Astrocyte (in vitro differentiated cells and primary cell): ENCODE measurements around the gene PPWD1. TPM values are rescaled to one million over a fixed set of nuclear protein-coding genes. Genes with fewer than 3 reads are reported as not detected.
"Not testable (repeated sequence)": the region's sequence is repeated elsewhere in the genome, so short reads cannot be mapped to it uniquely, and the experiment has no call there.

ENCODE experiments used
- DNase-seq: peaks from one replicate; pipeline ENCODE4 v3.0.0-alpha.2; 2010; ENCODE audit warnings: low read depth
- FAIRE-seq: peaks from 2 replicates; lab custom pipeline; 2011; peaks lifted over from hg19 to GRCh38; lab: Jason Lieb, UNC
- H2AFZ ChIP-seq: 2 replicates; pipeline ENCODE4 v1.6.0; 2012; ENCODE audit warnings: low read depth, low read length, inconsistent platforms
- H3K27ac ChIP-seq: 2 replicates; pipeline ENCODE4 v1.5.1; 2011; ENCODE audit warnings: low read depth, low read length, inconsistent platforms
- H3K27me3 ChIP-seq: 2 replicates; pipeline ENCODE4 v1.6.0; 2011; ENCODE audit warnings: low read length, inconsistent platforms; ENCODE audit not compliant: insufficient read depth
- H3K36me3 ChIP-seq: 2 replicates; pipeline ENCODE4 v1.5.1; 2011; ENCODE audit warnings: low read length, inconsistent platforms; ENCODE audit not compliant: insufficient read depth
- H3K4me1 ChIP-seq: 2 replicates; pipeline ENCODE4 v1.5.1; 2011; ENCODE audit warnings: low read length, inconsistent platforms; ENCODE audit not compliant: insufficient read depth
- H3K4me2 ChIP-seq: 2 replicates; pipeline ENCODE4 v1.6.0; 2012; ENCODE audit warnings: low read length, inconsistent platforms
- H3K4me3 ChIP-seq: 2 replicates; pipeline ENCODE4 v1.5.1; 2011; ENCODE audit warnings: low read depth, mild to moderate bottlenecking, low read length, inconsistent platforms; ENCODE audit not compliant: insufficient read depth
- H3K79me2 ChIP-seq: 2 replicates; pipeline ENCODE4 v1.6.0; 2012; ENCODE audit warnings: mild to moderate bottlenecking, low read length, inconsistent platforms; ENCODE audit not compliant: insufficient read depth
- H3K9ac ChIP-seq: 2 replicates; pipeline ENCODE4 v1.6.0; 2012; ENCODE audit warnings: mild to moderate bottlenecking, low read length, inconsistent platforms
- H3K9me3 ChIP-seq: 2 replicates; pipeline ENCODE4 v1.5.1; 2012; ENCODE audit warnings: low read depth, mild to moderate bottlenecking, low read length, inconsistent platforms; ENCODE audit not compliant: insufficient read depth
- H4K20me1 ChIP-seq: 2 replicates; pipeline ENCODE4 v1.6.0; 2012; ENCODE audit warnings: low read length, inconsistent platforms; ENCODE audit not compliant: insufficient read depth
- H3K27ac Mint-ChIP-seq: one replicate; pipeline ENCODE4 v1.8.0; 2021; ENCODE audit warnings: mild to moderate bottlenecking, mixed read lengths; ENCODE audit not compliant: unreplicated experiment
- H3K27me3 Mint-ChIP-seq: one replicate; pipeline ENCODE4 v1.8.0; 2021; ENCODE audit warnings: low read depth, mixed read lengths; ENCODE audit not compliant: unreplicated experiment
- H3K36me3 Mint-ChIP-seq: one replicate; pipeline ENCODE4 v1.8.0; 2021; ENCODE audit warnings: low read depth, mixed read lengths; ENCODE audit not compliant: unreplicated experiment
- H3K4me1 Mint-ChIP-seq: one replicate; pipeline ENCODE4 v1.8.0; 2021; ENCODE audit warnings: low read depth, mixed read lengths; ENCODE audit not compliant: unreplicated experiment
- H3K4me3 Mint-ChIP-seq: one replicate; pipeline ENCODE4 v1.8.0; 2021; ENCODE audit warnings: mild to moderate bottlenecking, moderate library complexity, mixed read lengths; ENCODE audit not compliant: unreplicated experiment
- H3K9me3 Mint-ChIP-seq: one replicate; pipeline ENCODE4 v1.8.0; 2021; ENCODE audit warnings: mild to moderate bottlenecking, mixed read lengths; ENCODE audit not compliant: unreplicated experiment
- CTCF ChIP-seq: IDR thresholded peaks from 2 replicates; pipeline ENCODE4 v1.5.1; 2011; ENCODE audit warnings: low read depth, mild to moderate bottlenecking, inconsistent platforms, low read length, moderate library complexity; ENCODE audit not compliant: insufficient read depth
- EZH2 ChIP-seq: IDR thresholded peaks from 2 replicates; pipeline ENCODE4 v1.6.1; 2012; ENCODE audit warnings: mild to moderate bottlenecking, low read length, inconsistent platforms; ENCODE audit not compliant: insufficient read depth
- total RNA-seq: library from RNA; stranded (reverse); gene quantifications from 2 replicates; pipeline ENCODE4 v1.2.1, GENCODE V29; 2021

The PPWD1 gene
- total RNA-seq, 1 donor from 2014 or later, result 20.4 TPM

- DNase-seq, result no peak
- FAIRE-seq, result no peak
- Histone ChIP-seq H3K27ac (peak overlapping the region; percentile 57), H3K36me3 (peaks cover 24% of the 10 kb centered on the region), H3K4me3 (no peak overlapping the region), H3K9me3 (no peaks in the 10 kb centered on the region), H3K79me2 (peaks cover 10% of the 10 kb centered on the region), H3K9ac (no peak overlapping the region), H4K20me1 (no peaks in the 10 kb centered on the region), H3K4me1 (peaks cover 4% of the 10 kb centered on the region), H3K4me2 (peak overlapping the region; percentile 25), H3K27me3 (no peaks in the 10 kb centered on the region), H2AFZ (no peak overlapping the region)
- no peak for TF ChIP-seq EZH2
- TF ChIP-seq CTCF, result no peak
- Mint-ChIP-seq H3K27me3 (no peaks in the 10 kb centered on the region), H3K27ac (no peak overlapping the region), H3K36me3 (peaks cover 3% of the 10 kb centered on the region), H3K4me1 (peaks cover 5% of the 10 kb centered on the region), H3K4me3 (no peak overlapping the region), H3K9me3 (no peaks in the 10 kb centered on the region)
Observed at GRCh38 chr5:65612298-65612907, 49.3 kb downstream of the PPWD1 start.

- Histone ChIP-seq H3K27me3 (no peaks in the 10 kb centered on the region), H3K27ac (no peak overlapping the region), H3K36me3 (peaks cover 3% of the 10 kb centered on the region), H4K20me1 (peaks cover 20% of the 10 kb centered on the region), H2AFZ (no peak overlapping the region), H3K9me3 (no peaks in the 10 kb centered on the region), H3K4me1 (no peaks in the 10 kb centered on the region), H3K4me3 (no peak overlapping the region), H3K4me2 (no peak overlapping the region), H3K9ac (no peak overlapping the region), H3K79me2 (peaks cover 68% of the 10 kb centered on the region)
- DNase-seq (no peak), FAIRE-seq (no peak)
- H3K27ac Mint-ChIP-seq, result no peak overlapping the region
- H3K27me3 Mint-ChIP-seq, result no peaks in the 10 kb centered on the region
- H3K9me3 Mint-ChIP-seq, result no peaks in the 10 kb centered on the region
- no peak overlapping the region for H3K4me3 Mint-ChIP-seq
- no peak for TF ChIP-seq CTCF
- TF ChIP-seq EZH2, result no peak
- H3K36me3 Mint-ChIP-seq, result peaks cover 2% of the 10 kb centered on the region
- H3K4me1 Mint-ChIP-seq, result peaks cover 5% of the 10 kb centered on the region
Observed at GRCh38 chr5:65620021-65620420, 56.9 kb downstream of the PPWD1 start.

- not testable (repeated sequence) for H3K9ac ChIP-seq, H3K27ac ChIP-seq, H3K4me1 Mint-ChIP-seq, H3K36me3 Mint-ChIP-seq, H3K36me3 ChIP-seq, H3K27ac Mint-ChIP-seq, FAIRE-seq, DNase-seq, H3K27me3 ChIP-seq, H3K27me3 Mint-ChIP-seq, H2AFZ ChIP-seq, H3K9me3 Mint-ChIP-seq, H3K9me3 ChIP-seq, H3K4me1 ChIP-seq, H3K4me3 ChIP-seq
- peak overlapping the region; percentile 89 for H3K4me2 ChIP-seq
- H3K79me2 ChIP-seq, result peaks cover 80% of the 10 kb centered on the region
- H3K4me3 Mint-ChIP-seq, result peak overlapping the region; percentile 73
- H4K20me1 ChIP-seq, result peaks cover 20% of the 10 kb centered on the region
Observed at GRCh38 chr5:65621961-65622360, 58.9 kb downstream of the PPWD1 start.
